ENCODE results near the gene DCC.
A peak's percentile ranks its signal among the peaks of the same experiment; 100 is the strongest.

DCC gene

GRCh38 chr18:52465391-52465790 is 125.4 kb downstream of the DCC start:
- H3K27ac ChIP-seq, result no peak overlapping the region
- TF ChIP-seq CTCF (conservative IDR thresholded peaks at IDR 0.05) (no peak), ZFX (IDR thresholded peaks at IDR 0.05) (no peak)

GRCh38 chr18:52468496-52468895 is 128.5 kb downstream of the DCC start:
- TF ChIP-seq CTCF (conservative IDR thresholded peaks at IDR 0.05) (no peak), ZFX (IDR thresholded peaks at IDR 0.05) (no peak)
- H3K27ac ChIP-seq, result no peak overlapping the region

GRCh38 chr18:52475325-52475724 is 135.3 kb downstream of the DCC start:
- TF ChIP-seq CTCF (conservative IDR thresholded peaks at IDR 0.05), result no peak
- TF ChIP-seq ZFX (IDR thresholded peaks at IDR 0.05), result no peak
- no peak overlapping the region for H3K27ac ChIP-seq

GRCh38 chr18:52481116-52481515 is 141.1 kb downstream of the DCC start:
- no peak overlapping the region for H3K27ac ChIP-seq
- TF ChIP-seq CTCF (conservative IDR thresholded peaks at IDR 0.05), result no peak
- no peak for TF ChIP-seq ZFX (IDR thresholded peaks at IDR 0.05)

GRCh38 chr18:52484977-52485376 is 145.0 kb downstream of the DCC start:
- H3K27ac ChIP-seq, result no peak overlapping the region
- peak; percentile 15; the same call in 1 of the 2 replicates for TF ChIP-seq CTCF (conservative IDR thresholded peaks at IDR 0.05)
- no peak for TF ChIP-seq ZFX (IDR thresholded peaks at IDR 0.05)

GRCh38 chr18:52486052-52486451 is 146.1 kb downstream of the DCC start:
- no peak overlapping the region for H3K27ac ChIP-seq
- TF ChIP-seq ZFX (IDR thresholded peaks at IDR 0.05), result no peak
- no peak for TF ChIP-seq CTCF (conservative IDR thresholded peaks at IDR 0.05)

GRCh38 chr18:52489396-52490306 is 149.7 kb downstream of the DCC start:
- TF ChIP-seq CTCF (conservative IDR thresholded peaks at IDR 0.05) (no peak), ZFX (IDR thresholded peaks at IDR 0.05) (no peak)
- no peak overlapping the region for H3K27ac ChIP-seq

Data from C4-2B (cell line).